C4-2B (cell line): Measurements from ENCODE around the gene ATP13A3.

Experiments
- H3K27ac ChIP-seq: fragments of 450-650 bp; 2 replicates; pipeline ENCODE4 v1.5.1; 2017
- ZFX ChIP-seq: fragments of 450-650 bp; IDR thresholded peaks from 2 replicates; pipeline ENCODE4 v1.6.1; 2017
- TF ChIP-seq, protein P1 (sequence below): fragments of 450-650 bp; conservative IDR thresholded peaks from 2 replicates; pipeline ENCODE4 v1.5.1; 2017; ENCODE audit warnings: mild to moderate bottlenecking

Gene ATP13A3

GRCh38 chr3:194464692-194465091 lies 22.1 kb downstream of the ATP13A3 start:
- H3K27ac ChIP-seq: no peak overlapping the region
- no peak for TF ChIP-seq ZFX
- TF ChIP-seq, protein P1, sequence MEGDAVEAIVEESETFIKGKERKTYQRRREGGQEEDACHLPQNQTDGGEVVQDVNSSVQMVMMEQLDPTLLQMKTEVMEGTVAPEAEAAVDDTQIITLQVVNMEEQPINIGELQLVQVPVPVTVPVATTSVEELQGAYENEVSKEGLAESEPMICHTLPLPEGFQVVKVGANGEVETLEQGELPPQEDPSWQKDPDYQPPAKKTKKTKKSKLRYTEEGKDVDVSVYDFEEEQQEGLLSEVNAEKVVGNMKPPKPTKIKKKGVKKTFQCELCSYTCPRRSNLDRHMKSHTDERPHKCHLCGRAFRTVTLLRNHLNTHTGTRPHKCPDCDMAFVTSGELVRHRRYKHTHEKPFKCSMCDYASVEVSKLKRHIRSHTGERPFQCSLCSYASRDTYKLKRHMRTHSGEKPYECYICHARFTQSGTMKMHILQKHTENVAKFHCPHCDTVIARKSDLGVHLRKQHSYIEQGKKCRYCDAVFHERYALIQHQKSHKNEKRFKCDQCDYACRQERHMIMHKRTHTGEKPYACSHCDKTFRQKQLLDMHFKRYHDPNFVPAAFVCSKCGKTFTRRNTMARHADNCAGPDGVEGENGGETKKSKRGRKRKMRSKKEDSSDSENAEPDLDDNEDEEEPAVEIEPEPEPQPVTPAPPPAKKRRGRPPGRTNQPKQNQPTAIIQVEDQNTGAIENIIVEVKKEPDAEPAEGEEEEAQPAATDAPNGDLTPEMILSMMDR: no peak

DNA sequence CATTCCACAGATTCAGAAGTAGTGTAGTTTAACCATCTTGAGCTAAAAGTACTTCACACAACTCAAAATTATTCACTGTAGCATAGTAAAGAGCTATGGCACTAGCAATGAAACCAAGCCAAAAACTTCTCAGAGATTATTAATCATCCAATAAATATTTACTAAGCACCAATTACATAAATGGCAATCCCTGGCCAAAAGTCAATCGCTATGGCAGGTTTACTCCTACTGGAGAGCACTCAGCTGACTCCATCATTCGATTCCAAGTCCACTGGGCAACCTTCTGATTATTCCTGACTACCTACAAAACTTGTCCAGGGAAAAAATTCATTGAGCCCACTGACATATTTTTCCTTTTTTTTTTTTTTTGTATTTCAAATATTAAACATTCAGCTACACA lies 23.9 kb downstream of the ATP13A3 start:
- H3K27ac ChIP-seq: no peak overlapping the region
- TF ChIP-seq, protein P1: no peak
- TF ChIP-seq ZFX: no peak

GRCh38 chr3:194460566-194460965 lies 26.2 kb downstream of the ATP13A3 start:
- TF ChIP-seq ZFX: no peak
- TF ChIP-seq, protein P1: no peak
- no peak overlapping the region for H3K27ac ChIP-seq

GRCh38 chr3:194458131-194458530 lies 28.7 kb downstream of the ATP13A3 start:
- H3K27ac ChIP-seq: no peak overlapping the region
- TF ChIP-seq, protein P1: no peak
- TF ChIP-seq ZFX: no peak

GRCh38 chr3:194455481-194455880 lies 31.3 kb downstream of the ATP13A3 start:
- TF ChIP-seq, protein P1: no peak
- TF ChIP-seq ZFX: no peak
- H3K27ac ChIP-seq: no peak overlapping the region

- no peak for TF ChIP-seq ZFX
- TF ChIP-seq, protein P1: no peak
These were observed 36.5 kb downstream of the ATP13A3 start for GRCh38 chr3:194450341-194450740.

GRCh38 chr3:194449913-194450312 lies 36.9 kb downstream of the ATP13A3 start:
- TF ChIP-seq ZFX: no peak
- TF ChIP-seq, protein P1: no peak
- no peak overlapping the region for H3K27ac ChIP-seq

More at GRCh38 chr3:194450341-194450740, 36.5 kb downstream of the ATP13A3 start:
- H3K27ac ChIP-seq: no peak overlapping the region
